ENCODE data around the gene LINGO3. TPM values are rescaled to one million over a fixed set of nuclear protein-coding genes. Genes with fewer than 3 reads are reported as not detected.

LINGO3 gene
- total and polyA plus RNA-seq, 2 donors (not counting 3 experiments of a cell fraction or from before 2014, with no cell fraction given): not detected

DNA sequence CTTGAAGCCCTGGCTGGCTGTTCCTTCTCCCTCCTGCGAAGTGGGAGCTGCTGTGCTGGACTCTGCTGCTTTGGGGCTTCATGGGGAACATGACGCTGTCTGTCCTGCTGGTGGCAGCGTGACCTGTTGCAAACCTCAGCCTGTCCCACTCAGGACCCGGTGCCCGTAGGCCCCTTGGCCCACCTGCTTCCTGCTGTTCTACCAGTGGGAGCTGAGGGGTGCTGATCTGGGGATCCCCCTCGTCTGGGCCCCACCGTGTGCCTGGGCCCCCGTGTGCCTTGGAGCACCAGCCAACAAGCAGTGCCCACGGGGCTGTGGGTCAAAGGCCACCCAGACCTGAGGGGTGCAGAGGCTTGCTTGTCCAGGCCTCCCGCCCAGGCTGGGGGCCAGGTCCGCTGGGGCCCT lies 25.9 kb upstream of the LINGO3 start:
- DNase-seq (ENCODE audit: low read depth, low spot score) (no peak), FAIRE-seq (no peak)
- Histone ChIP-seq H3K4me1 (ENCODE audit: control insufficient read depth, extremely low read depth, insufficient read depth, low read length) (peaks cover 8% of the 10 kb centered on the region), H3K9me1 (replicated peaks; ENCODE audit: control insufficient read depth, extremely low read depth, insufficient read depth, low read length) (no peaks in the 10 kb centered on the region), H3K4me3 (replicated peaks in 1 of 3; ENCODE audit: insufficient read depth in 1 of 3, low read depth in 1 of 3, low read length in 3 of 3) (no peak overlapping the region), H3K79me2 (ENCODE audit: control insufficient read depth, insufficient read depth, low read length) (peaks cover 27% of the 10 kb centered on the region), H3K9ac (replicated peaks; ENCODE audit: extremely low read depth, insufficient read depth, low read length) (no peak overlapping the region), H3K9me3 (replicated peaks; ENCODE audit: control insufficient read depth, insufficient read depth, low read length) (no peaks in the 10 kb centered on the region), H3K27ac (ENCODE audit: insufficient read depth, low read depth, low read length) (no peak overlapping the region), H3K36me3 (ENCODE audit: control insufficient read depth in 2 of 2, extremely low read depth in 1 of 2, insufficient read depth in 2 of 2, low read length in 2 of 2) (no peaks in the 10 kb centered on the region), H4K20me1 (replicated peaks; ENCODE audit: control insufficient read depth, extremely low read depth, insufficient read depth, low read length) (no peaks in the 10 kb centered on the region), H2AFZ (ENCODE audit: low read depth, low read length) (no peak overlapping the region), H3K4me2 (ENCODE audit: insufficient read depth, low read length) (no peak overlapping the region), H3K27me3 (ENCODE audit: control insufficient read depth in 2 of 2, insufficient read depth in 2 of 2, low read length in 2 of 2) (no peaks in the 10 kb centered on the region)
- ChIA-PET CTCF (no interaction called here), POLR2A (no interaction called here)
- BruUV-seq (replicated peaks): no TSS peak
- TF ChIP-seq GATA2 (IDR thresholded peaks at IDR 0.05; ENCODE audit: insufficient read depth, insufficient read length, low read depth, low read length) (no peak), MYC (IDR thresholded peaks at IDR 0.05; ENCODE audit: low read depth, low read length) (no peak), JUN (IDR thresholded peaks at IDR 0.05; ENCODE audit: borderline replicate concordance, insufficient read depth, insufficient read length, low read depth) (no peak), POLR2A (IDR thresholded peaks at IDR 0.05; ENCODE audit: low read depth, low read length) (no peak), POLR2AphosphoS5 (IDR thresholded peaks at IDR 0.05; ENCODE audit: insufficient read depth, low read depth, low read length) (no peak), FOS (IDR thresholded peaks at IDR 0.05; ENCODE audit: borderline replicate concordance, insufficient read depth, low read length) (no peak), EZH2 (IDR thresholded peaks at IDR 0.05; ENCODE audit: borderline replicate concordance, low read depth, low read length, severe bottlenecking) (no peak)
- TF ChIP-seq, protein P1, sequence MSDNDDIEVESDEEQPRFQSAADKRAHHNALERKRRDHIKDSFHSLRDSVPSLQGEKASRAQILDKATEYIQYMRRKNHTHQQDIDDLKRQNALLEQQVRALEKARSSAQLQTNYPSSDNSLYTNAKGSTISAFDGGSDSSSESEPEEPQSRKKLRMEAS (IDR thresholded peaks at IDR 0.05; ENCODE audit: insufficient read depth, insufficient read length): no peak
- TF ChIP-seq, protein P2, sequence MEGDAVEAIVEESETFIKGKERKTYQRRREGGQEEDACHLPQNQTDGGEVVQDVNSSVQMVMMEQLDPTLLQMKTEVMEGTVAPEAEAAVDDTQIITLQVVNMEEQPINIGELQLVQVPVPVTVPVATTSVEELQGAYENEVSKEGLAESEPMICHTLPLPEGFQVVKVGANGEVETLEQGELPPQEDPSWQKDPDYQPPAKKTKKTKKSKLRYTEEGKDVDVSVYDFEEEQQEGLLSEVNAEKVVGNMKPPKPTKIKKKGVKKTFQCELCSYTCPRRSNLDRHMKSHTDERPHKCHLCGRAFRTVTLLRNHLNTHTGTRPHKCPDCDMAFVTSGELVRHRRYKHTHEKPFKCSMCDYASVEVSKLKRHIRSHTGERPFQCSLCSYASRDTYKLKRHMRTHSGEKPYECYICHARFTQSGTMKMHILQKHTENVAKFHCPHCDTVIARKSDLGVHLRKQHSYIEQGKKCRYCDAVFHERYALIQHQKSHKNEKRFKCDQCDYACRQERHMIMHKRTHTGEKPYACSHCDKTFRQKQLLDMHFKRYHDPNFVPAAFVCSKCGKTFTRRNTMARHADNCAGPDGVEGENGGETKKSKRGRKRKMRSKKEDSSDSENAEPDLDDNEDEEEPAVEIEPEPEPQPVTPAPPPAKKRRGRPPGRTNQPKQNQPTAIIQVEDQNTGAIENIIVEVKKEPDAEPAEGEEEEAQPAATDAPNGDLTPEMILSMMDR (IDR thresholded peaks at IDR 0.05; ENCODE audit: extremely low read depth in 1 of 2, insufficient read depth in 1 of 2, low read depth in 1 of 2, low read length in 2 of 2): no peak
- intact Hi-C loops (cut with micrococcal nuclease) (no loop called here), dilution Hi-C loops (cut with MboI; ENCODE audit: extremely low pct_ligation_motif_present, low sequenced_read_pairs) (no loop called here)

All from endothelial cell of umbilical vein (primary cell).